Lung (tissue), 12 donors: Measurements from ENCODE around the gene XRCC5. TPM values are rescaled to one million over a fixed set of nuclear protein-coding genes. Genes with fewer than 3 reads are reported as not detected.
A peak's percentile ranks its signal among the peaks of the same experiment; 100 is the strongest.

Experiments used
- ATAC-seq: fragments of 200-7000 bp; cut with Tn5 transposase; one replicate; pipeline ENCODE4 v1.9.1; 2020; ENCODE audit warnings: moderate number of reproducible peaks; ENCODE audit not compliant: insufficient read depth, low FRiP score
- DNase-seq, 3 donors: peaks; one replicate each; pipeline ENCODE4 v3.0.0-alpha.2; 2013 to 2017
- H3K27ac ChIP-seq, 2 donors: one replicate each; pipeline ENCODE4 v1.5.1; 2013; ENCODE audit warnings: mild to moderate bottlenecking in 2 of 2, moderate library complexity in 2 of 2, control low read depth in 1 of 2, inconsistent platforms in 1 of 2, low read depth in 1 of 2, low read length in 1 of 2
- H3K27me3 ChIP-seq, 3 donors: one replicate each; pipeline ENCODE4 v1.5.1; 2013; ENCODE audit warnings: low read length in 2 of 3; ENCODE audit not compliant: control insufficient read depth in 3 of 3, insufficient read depth in 3 of 3
- H3K36me3 ChIP-seq, 4 donors: one replicate each; pipeline ENCODE4 v1.5.1; 2013; ENCODE audit warnings: low read length in 4 of 4, mild to moderate bottlenecking in 1 of 4, moderate library complexity in 1 of 4; ENCODE audit not compliant: control insufficient read depth in 4 of 4, insufficient read depth in 4 of 4
- H3K4me1 ChIP-seq, 5 donors: one replicate each; pipeline ENCODE4 v1.5.1; 2013; ENCODE audit warnings: low read length in 5 of 5, mild to moderate bottlenecking in 2 of 5, moderate library complexity in 1 of 5; ENCODE audit not compliant: control insufficient read depth in 5 of 5, insufficient read depth in 5 of 5
- H3K4me3 ChIP-seq: one replicate; pipeline ENCODE4 v1.5.1; 2013; ENCODE audit warnings: mild to moderate bottlenecking, control low read depth, moderate library complexity
- H3K9ac ChIP-seq, 2 donors: one replicate each; pipeline ENCODE4 v1.5.1; 2013; ENCODE audit warnings: low read length in 2 of 2, control low read depth in 1 of 2; ENCODE audit not compliant: insufficient read depth in 1 of 2
- H3K9me3 ChIP-seq, 4 donors: one replicate each; pipeline ENCODE4 v1.5.1; 2013; ENCODE audit warnings: low read length in 3 of 4, mild to moderate bottlenecking in 1 of 4, moderate library complexity in 1 of 4; ENCODE audit not compliant: control insufficient read depth in 4 of 4, insufficient read depth in 3 of 4
- WGBS, 2 donors: extraction: QIAGEN DNeasy Blood & Tissue Kit; methylation state at CpG; one replicate each; pipeline ENCODE4 v1.1.7; 2013; 5-methylcytosine and 5-hydroxymethylcytosine counted together
- polyA plus RNA-seq, 2 donors: library from polyadenylated mRNA; stranded (reverse); fragments of 200-250 nt; gene quantifications; one replicate each; pipeline ENCODE4 v1.2.1, GENCODE V29; 2013
- total RNA-seq, 2 donors: library from RNA; depleted of rRNA in 1 of 2; stranded (reverse); fragments of >200 nt in 1 of 2; gene quantifications; one replicate each; pipeline ENCODE4 v1.2.1, GENCODE V29; 2014 to 2021
- TF ChIP-seq, protein P1 (sequence below): IDR thresholded peaks from 2 replicates; pipeline ENCODE4 v1.5.1; 2012; ENCODE audit warnings: mild to moderate bottlenecking; ENCODE audit errors: control extremely low read depth, extremely low read depth
- donor health status: control.
- donor health status: control.
- donor health status: Bipolar disorder and iron deficiency.
- donor health status: healthy.
- donor health status: DM: yes; HTN: yes; CAD: no.

XRCC5 gene
- total and polyA plus RNA-seq, 4 donors, result 67.3 to 200 (median 144) TPM

DNA sequence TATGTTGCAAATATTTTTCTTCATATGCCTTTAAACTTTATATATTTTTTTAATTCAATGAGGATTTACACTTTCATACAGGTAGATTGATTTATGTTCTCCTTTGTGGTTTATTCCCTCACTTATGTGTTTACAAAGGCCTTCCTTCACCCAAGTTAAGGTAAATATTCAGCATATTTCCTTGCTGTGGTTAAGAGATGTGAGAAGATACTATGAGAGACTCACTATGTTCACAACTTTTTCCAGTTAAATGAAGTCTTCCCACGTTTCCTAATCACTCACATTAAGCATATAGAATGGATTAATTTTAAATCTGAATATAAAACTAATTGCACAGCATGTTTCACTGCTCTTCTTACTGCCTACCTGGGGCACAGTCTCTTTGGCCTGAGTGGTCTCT is 28.1 kb upstream of the XRCC5 start:
- no peaks in the 10 kb centered on the region for H3K9me3 ChIP-seq
- peaks cover 0 to 2% (median 0%) of the 10 kb centered on the region in 4 donors for H3K36me3 ChIP-seq
- H3K27ac ChIP-seq, result peak overlapping the region in 1 of 2 donors; percentile 87
- no peak for ATAC-seq
- H3K4me1 ChIP-seq, result peaks cover 0 to 14% (median 0%) of the 10 kb centered on the region in 5 donors
- H3K27me3 ChIP-seq, result peaks cover 0 to 3% (median 3%) of the 10 kb centered on the region in 3 donors
- TF ChIP-seq, protein P1, sequence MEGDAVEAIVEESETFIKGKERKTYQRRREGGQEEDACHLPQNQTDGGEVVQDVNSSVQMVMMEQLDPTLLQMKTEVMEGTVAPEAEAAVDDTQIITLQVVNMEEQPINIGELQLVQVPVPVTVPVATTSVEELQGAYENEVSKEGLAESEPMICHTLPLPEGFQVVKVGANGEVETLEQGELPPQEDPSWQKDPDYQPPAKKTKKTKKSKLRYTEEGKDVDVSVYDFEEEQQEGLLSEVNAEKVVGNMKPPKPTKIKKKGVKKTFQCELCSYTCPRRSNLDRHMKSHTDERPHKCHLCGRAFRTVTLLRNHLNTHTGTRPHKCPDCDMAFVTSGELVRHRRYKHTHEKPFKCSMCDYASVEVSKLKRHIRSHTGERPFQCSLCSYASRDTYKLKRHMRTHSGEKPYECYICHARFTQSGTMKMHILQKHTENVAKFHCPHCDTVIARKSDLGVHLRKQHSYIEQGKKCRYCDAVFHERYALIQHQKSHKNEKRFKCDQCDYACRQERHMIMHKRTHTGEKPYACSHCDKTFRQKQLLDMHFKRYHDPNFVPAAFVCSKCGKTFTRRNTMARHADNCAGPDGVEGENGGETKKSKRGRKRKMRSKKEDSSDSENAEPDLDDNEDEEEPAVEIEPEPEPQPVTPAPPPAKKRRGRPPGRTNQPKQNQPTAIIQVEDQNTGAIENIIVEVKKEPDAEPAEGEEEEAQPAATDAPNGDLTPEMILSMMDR, result no peak
- peak overlapping the region; percentile 98 for H3K4me3 ChIP-seq
- WGBS, 2 donors, result 18 to 55% methylated on average over 1 of the region's 1 CpG
- no peak for DNase-seq
- no peak overlapping the region for H3K9ac ChIP-seq

DNA sequence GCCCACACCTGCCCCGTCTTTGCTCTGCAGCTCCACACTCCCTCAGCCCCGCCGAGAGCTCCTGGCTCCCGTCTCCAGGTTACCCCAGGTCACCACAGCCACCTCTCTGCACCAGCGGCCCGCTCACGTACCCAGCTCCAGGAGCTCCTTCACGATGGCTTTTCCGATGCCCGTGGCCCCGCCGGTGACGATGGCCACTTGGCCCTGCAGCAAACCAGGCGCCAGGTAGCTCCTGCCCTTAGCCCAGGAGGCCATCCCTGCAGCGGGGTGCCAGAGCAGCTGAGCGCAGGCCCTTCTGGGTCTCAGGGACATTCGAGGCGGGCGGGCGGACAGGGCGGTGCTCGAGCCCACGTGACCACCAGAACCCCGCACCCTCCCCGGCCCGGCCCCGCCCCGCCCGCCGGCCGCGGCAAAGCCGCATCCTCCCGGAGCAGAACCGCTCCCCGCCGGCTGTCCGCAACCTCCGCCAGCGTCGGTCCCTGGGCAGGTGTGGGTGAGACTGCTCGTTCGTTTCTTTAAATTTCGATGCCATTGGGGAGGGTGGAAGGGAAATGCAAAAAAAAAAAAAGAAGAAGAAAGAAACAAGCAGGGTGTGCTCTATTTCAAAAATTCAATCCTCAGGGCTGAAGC is 27.5 kb upstream of the XRCC5 start, which contains the start of the genes PECR and TMEM169:
Gene PECR, minus strand, starts transcription at position 323 of the 630 bp plus-strand sequence. Its CDS starts 68 bp downstream, at position 255.
Gene TMEM169, plus strand, starts transcription at position 433 of the 630 bp plus-strand sequence. CDS start 14,045 bp downstream, outside the sequence.
- peak; percentile 96 for ATAC-seq
- TF ChIP-seq, protein P1, result no peak
- Histone ChIP-seq H3K27ac (peak within 1 kb of the TSS in 1 of 2 donors; percentile 87), H3K9me3 (no peaks in the 10 kb centered on the region), H3K4me3 (peak within 1 kb of the TSS; percentile 98), H3K9ac (peak within 1 kb of the TSS in 1 of 2 donors; percentile 76), H3K36me3 (no peaks in the 10 kb centered on the region), H3K27me3 (peaks cover 0 to 3% (median 3%) of the 10 kb centered on the region in 3 donors), H3K4me1 (peaks cover 0 to 14% (median 0%) of the 10 kb centered on the region in 5 donors)
- DNase-seq, result peak; percentile 70 to 81 (median 75)
- 1% methylated on average over 42 to 44 of the region's 44 CpGs for WGBS, 2 donors

DNA sequence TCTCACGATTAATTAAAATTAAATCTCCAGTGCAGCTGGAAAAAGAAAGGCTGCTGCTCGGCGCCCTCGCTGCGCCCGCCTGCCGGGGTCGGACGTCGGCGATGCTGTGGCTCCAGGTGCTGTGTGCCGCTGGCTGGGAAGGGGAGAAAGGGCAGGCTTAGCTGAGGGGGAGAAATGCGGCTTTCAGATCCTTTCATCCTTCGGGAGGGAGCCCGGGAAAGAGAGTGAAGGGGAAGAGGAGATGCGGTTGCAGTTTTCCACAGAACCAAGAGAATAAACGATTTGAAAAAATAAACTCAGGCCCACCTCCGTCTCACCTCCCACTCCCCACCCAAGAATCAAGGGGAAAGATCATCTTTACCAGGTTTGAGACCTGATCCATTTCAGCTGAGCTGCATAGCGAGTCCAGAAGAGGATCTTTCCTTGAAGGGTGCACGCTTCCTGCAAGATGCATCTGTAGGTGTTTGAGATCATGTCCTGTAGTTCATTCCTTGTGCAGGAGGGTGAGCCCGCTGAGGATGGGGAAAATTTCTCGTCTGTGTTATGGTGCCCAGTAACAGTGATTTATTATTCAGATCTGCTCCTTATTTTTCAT is 26.9 kb upstream of the XRCC5 start:
- WGBS, 2 donors, result 14 to 19% methylated on average over 22 of the region's 22 CpGs
- peak overlapping the region; percentile 98 for H3K4me3 ChIP-seq
- H3K36me3 ChIP-seq, result no peaks in the 10 kb centered on the region
- H3K27me3 ChIP-seq, result peaks cover 0 to 3% (median 3%) of the 10 kb centered on the region in 3 donors
- peak in 1 of 3 donors; percentile 29 for DNase-seq
- TF ChIP-seq, protein P1, result no peak
- peak overlapping the region in 1 of 2 donors; percentile 76 for H3K9ac ChIP-seq
- peak; percentile 19 for ATAC-seq
- no peak overlapping the region for H3K27ac ChIP-seq
- no peaks in the 10 kb centered on the region for H3K9me3 ChIP-seq
- peaks cover 0 to 14% (median 0%) of the 10 kb centered on the region in 5 donors for H3K4me1 ChIP-seq
